Adipocyte (in vitro differentiated cells): ENCODE measurements around the gene TSGA10IP.
A peak's percentile ranks its signal among the peaks of the same experiment; 100 is the strongest.

Source experiments
- DNase-seq: peaks from one replicate; pipeline ENCODE4 v3.0.0-alpha.2; 2015; ENCODE audit warnings: low read depth
- H3K27me3 ChIP-seq: replicated peaks from 2 replicates; pipeline ENCODE4 v1.7.0; 2013; ENCODE audit warnings: mild to moderate bottlenecking, low read length, moderate library complexity; ENCODE audit not compliant: control insufficient read depth, insufficient read depth
- H3K36me3 ChIP-seq: 2 replicates; pipeline ENCODE4 v1.7.0; 2013; ENCODE audit warnings: low read length, mild to moderate bottlenecking, moderate library complexity; ENCODE audit not compliant: control insufficient read depth, insufficient read depth, severe bottlenecking
- H3K4me1 ChIP-seq: 2 replicates; pipeline ENCODE4 v1.7.0; 2013; ENCODE audit warnings: mild to moderate bottlenecking, low read length, moderate library complexity; ENCODE audit not compliant: control insufficient read depth, insufficient read depth
- H3K4me3 ChIP-seq: 2 replicates; pipeline ENCODE4 v1.7.0; 2013; ENCODE audit warnings: mild to moderate bottlenecking, low read length, moderate library complexity
- H3K9ac ChIP-seq: 2 replicates; pipeline ENCODE4 v1.7.0; 2013; ENCODE audit warnings: mild to moderate bottlenecking, low read length, moderate library complexity
- H3K9me3 ChIP-seq: 2 replicates; pipeline ENCODE4 v1.7.0; 2013; ENCODE audit warnings: mild to moderate bottlenecking, low read length, moderate library complexity; ENCODE audit not compliant: control insufficient read depth

Gene TSGA10IP

DNA sequence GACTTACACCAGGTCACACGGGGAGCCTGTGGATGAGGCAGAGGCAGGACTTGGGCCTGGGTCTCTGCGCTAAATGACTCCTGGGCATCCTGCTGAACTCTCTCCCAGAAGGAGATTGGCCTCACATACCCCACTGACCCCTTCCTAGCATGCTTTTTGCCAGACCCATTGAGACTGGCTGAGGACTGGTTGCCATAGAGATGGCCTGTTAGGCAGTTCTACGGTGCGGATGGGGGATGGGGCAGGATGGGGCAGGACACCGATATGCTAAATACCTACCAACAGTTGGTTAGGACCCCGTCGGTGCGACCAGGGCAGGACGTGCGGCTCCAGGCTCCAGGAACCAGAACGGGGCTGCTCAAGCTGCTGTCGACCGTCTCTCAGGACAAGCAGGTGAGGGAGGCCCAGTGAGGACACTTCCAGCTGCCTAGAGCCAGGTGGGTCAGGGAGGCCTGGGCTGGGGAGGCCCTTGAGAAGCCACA is at the start of gene TSGA10IP:
TSS of gene TSGA10IP (plus strand) at position 51 of the 482 bp plus-strand sequence. CDS start at position 247, 196 bp downstream.
- H3K4me1 ChIP-seq, result peaks cover 4% of the 10 kb centered on the region
- no peak within 1 kb of the TSS for H3K9ac ChIP-seq
- DNase-seq, result no peak
- no peaks in the 10 kb centered on the region for H3K36me3 ChIP-seq
- H3K4me3 ChIP-seq, result no peak within 1 kb of the TSS
- no peaks in the 10 kb centered on the region for H3K9me3 ChIP-seq
- no peaks in the 10 kb centered on the region for H3K27me3 ChIP-seq

DNA sequence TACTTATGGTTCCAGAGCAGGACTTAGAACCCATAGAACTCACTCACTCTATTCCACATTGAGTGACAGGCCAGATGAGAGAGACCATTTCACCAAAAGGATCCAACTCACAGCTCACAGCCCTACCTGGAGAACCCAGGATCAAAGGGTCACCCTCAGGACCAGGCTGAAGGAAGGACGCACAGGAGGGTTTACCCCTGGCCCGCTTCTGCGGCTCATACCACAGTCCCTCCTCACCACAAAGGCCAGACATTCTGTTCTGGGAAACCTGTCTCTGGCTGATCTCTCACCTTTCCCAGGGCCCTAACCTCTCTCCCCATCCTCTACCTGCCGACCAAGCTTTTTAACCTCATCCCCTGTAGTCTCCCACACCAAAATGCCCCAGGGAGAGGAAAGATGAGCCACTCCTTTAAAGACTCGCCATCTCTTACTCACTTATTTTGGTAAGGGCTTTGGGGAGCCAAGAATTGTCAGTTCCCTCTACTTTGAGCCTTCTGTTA is 49.7 kb upstream of the TSGA10IP start:
- Histone ChIP-seq H3K36me3 (peaks cover 38% of the 10 kb centered on the region), H3K4me1 (peaks cover 54% of the 10 kb centered on the region), H3K9me3 (no peaks in the 10 kb centered on the region), H3K27me3 (no peaks in the 10 kb centered on the region), H3K4me3 (no peak overlapping the region), H3K9ac (peak overlapping the region; percentile 91)
- no peak for DNase-seq

GRCh38 chr11:65896034-65896999 is 49.0 kb upstream of the TSGA10IP start:
- no peak for DNase-seq
- Histone ChIP-seq H3K4me3 (peak overlapping the region; percentile 74), H3K27me3 (no peaks in the 10 kb centered on the region), H3K9ac (peak overlapping the region; percentile 91), H3K9me3 (no peaks in the 10 kb centered on the region), H3K36me3 (peaks cover 38% of the 10 kb centered on the region), H3K4me1 (peaks cover 62% of the 10 kb centered on the region)

GRCh38 chr11:65897020-65897471 is 48.2 kb upstream of the TSGA10IP start:
- Histone ChIP-seq H3K4me1 (peaks cover 64% of the 10 kb centered on the region), H3K36me3 (peaks cover 36% of the 10 kb centered on the region), H3K4me3 (peak overlapping the region; percentile 74), H3K27me3 (no peaks in the 10 kb centered on the region), H3K9me3 (no peaks in the 10 kb centered on the region), H3K9ac (peak overlapping the region; percentile 91)
- DNase-seq, result no peak

DNA sequence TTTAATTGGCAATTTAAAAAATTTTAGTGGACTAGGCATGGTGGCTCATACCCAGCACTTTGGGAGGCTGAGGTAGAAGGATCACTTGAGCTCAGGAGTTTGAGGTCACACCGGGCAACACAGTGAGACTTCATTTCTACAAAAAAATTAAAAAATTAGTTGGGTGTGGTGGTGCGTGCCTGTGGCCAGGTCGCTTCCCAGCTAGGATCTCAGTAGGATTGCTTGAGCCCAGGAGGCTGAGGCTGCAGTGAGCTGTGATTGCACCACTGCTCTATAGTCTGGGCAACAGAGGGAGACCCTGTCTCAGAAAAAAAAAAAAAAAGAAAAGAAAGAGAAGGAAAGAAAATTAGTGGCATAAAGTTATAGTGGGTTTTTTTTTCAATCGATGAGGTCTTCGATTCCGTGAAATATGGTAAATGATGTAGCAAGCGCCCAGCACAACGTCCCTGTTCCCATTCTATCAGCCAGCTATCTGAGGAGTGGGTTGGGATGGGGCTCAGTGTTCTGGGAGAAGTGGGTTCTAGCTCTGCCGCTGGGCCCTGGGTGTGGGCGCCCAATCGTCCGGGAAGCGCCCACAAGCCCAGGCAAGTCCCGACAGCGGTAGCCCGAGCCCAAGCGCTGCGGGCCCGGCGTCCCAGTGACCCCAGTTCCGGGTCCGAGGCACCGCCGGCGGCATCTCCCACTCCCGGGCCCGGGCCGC is 46.5 kb upstream of the TSGA10IP start:
- Histone ChIP-seq H3K9me3 (no peaks in the 10 kb centered on the region), H3K4me1 (peaks cover 65% of the 10 kb centered on the region), H3K27me3 (no peaks in the 10 kb centered on the region), H3K4me3 (peak overlapping the region; percentile 89), H3K9ac (peak overlapping the region; percentile 91), H3K36me3 (peaks cover 20% of the 10 kb centered on the region)
- peak; percentile 62 for DNase-seq

DNA sequence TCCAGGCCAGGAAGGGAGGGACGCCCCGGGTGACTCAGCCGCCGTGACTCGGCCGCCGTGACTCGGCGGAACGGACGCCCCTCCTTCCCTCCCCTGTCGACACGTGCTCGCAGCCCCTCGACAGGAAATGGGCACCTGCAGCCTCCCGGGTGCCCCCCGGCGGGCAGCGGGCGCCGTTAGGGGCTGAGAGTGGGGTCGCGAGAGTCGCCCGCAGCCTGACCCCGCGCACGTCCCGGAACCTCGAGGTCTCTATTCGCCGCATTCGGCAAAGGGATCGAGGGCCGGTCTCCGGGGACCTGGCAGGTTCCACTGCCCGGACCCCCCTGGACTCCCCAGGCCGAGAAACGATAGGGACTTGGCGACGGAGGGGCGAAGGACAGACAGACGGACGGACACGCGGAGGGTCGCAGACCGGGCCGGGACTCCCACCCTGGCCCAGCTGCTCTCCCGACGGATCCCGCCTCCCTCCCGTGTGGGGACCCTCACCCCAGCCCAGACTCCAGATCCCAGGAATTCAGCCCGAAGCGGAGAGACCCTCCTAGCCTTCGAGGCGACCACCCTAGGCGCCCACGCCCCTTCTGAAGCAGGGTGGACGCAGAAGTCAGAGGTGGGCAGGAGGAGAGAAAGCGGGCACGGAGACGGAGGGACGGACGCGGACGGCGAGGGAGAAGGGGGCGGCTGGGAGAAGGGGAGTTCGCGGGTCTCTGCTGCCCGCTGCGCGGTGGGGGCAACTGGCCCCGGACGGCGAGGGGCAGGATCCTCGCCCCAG is 45.7 kb upstream of the TSGA10IP start:
- H3K36me3 ChIP-seq, result peaks cover 14% of the 10 kb centered on the region
- H3K9ac ChIP-seq, result peak overlapping the region; percentile 91
- H3K4me3 ChIP-seq, result peak overlapping the region; percentile 89
- no peaks in the 10 kb centered on the region for H3K27me3 ChIP-seq
- H3K9me3 ChIP-seq, result no peaks in the 10 kb centered on the region
- DNase-seq, result peak; percentile 92
- H3K4me1 ChIP-seq, result peaks cover 59% of the 10 kb centered on the region

GRCh38 chr11:65900125-65900898 is 45.0 kb upstream of the TSGA10IP start, which contains the start of gene FOSL1:
Gene FOSL1, minus strand, starts transcription at chr11:65900388. Its CDS starts 49 bp downstream, at chr11:65900339.
- H3K4me3 ChIP-seq, result peak within 1 kb of the TSS; percentile 89
- DNase-seq, result peak; percentile 96
- H3K9me3 ChIP-seq, result no peaks in the 10 kb centered on the region
- H3K27me3 ChIP-seq, result no peaks in the 10 kb centered on the region
- peak within 1 kb of the TSS; percentile 91 for H3K9ac ChIP-seq
- H3K36me3 ChIP-seq, result peaks cover 13% of the 10 kb centered on the region
- peaks cover 59% of the 10 kb centered on the region for H3K4me1 ChIP-seq

DNA sequence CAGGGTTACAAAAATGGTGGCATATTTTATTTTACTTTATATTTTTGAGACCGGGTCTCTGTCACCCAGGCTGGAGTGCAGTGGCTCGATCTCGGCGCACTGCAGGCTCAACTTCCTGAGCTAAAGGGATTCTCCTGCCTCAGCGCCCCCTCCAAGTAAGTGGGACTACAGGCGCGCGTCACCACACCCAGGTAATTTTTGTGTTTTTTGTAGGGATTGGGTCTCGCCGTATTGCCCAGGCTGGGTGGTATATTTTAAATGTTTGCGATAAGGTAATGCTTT is 44.4 kb upstream of the TSGA10IP start:
- Histone ChIP-seq H3K4me3 (peak overlapping the region; percentile 89), H3K9ac (peak overlapping the region; percentile 37), H3K9me3 (no peaks in the 10 kb centered on the region), H3K4me1 (peaks cover 55% of the 10 kb centered on the region), H3K27me3 (no peaks in the 10 kb centered on the region), H3K36me3 (peaks cover 8% of the 10 kb centered on the region)
- no peak for DNase-seq

- H3K4me1 ChIP-seq, result peaks cover 36% of the 10 kb centered on the region
- no peak overlapping the region for H3K4me3 ChIP-seq
- H3K9me3 ChIP-seq, result no peaks in the 10 kb centered on the region
- H3K36me3 ChIP-seq, result no peaks in the 10 kb centered on the region
- H3K9ac ChIP-seq, result peak overlapping the region; percentile 61
- H3K27me3 ChIP-seq, result no peaks in the 10 kb centered on the region
- DNase-seq, result peak; percentile 80
Measured at GRCh38 chr11:65903068-65903481, 42.2 kb upstream of the TSGA10IP start.

DNA sequence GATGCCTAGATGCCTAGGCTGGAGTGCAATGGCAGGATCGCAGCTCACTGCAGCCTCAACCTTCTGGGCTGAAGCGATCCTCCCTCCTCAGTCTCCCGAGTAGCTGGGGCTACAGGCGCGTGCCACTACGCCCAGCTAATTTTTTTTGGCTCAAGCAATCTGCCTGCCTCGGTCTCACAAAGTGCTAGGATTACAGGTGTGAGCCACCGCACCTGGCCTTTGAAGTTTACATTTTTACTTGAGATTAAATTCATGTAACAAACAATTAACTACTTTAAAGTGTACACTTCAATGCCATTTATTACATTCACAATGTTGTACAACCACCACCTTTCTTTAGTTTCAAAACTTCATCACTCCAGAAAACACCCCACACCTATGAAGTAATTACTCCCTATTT is 41.6 kb upstream of the TSGA10IP start:
- H3K9ac ChIP-seq, result peak overlapping the region; percentile 61
- no peak overlapping the region for H3K4me3 ChIP-seq
- no peaks in the 10 kb centered on the region for H3K36me3 ChIP-seq
- H3K9me3 ChIP-seq, result no peaks in the 10 kb centered on the region
- peaks cover 32% of the 10 kb centered on the region for H3K4me1 ChIP-seq
- DNase-seq, result no peak
- no peaks in the 10 kb centered on the region for H3K27me3 ChIP-seq
